Stimulated activated CD4-positive, alpha-beta T cell treated with anti-CD3 and anti-CD28 coated beads, Interleukin-15, amount 100 ng/mL, for 1 hour (primary cell): ENCODE data around the gene SURF6.
"Not testable (repeated sequence)": the region's sequence is repeated elsewhere in the genome, so short reads cannot be mapped to it uniquely, and the experiment has no call there.

Experiments used
- DNase-seq, 2 donors: peaks; one replicate each; pipeline ENCODE4 v3.0.0-alpha.2; 2020; ENCODE audit warnings: low read depth in 1 of 2, low spot score in 1 of 2

SURF6 gene

DNA sequence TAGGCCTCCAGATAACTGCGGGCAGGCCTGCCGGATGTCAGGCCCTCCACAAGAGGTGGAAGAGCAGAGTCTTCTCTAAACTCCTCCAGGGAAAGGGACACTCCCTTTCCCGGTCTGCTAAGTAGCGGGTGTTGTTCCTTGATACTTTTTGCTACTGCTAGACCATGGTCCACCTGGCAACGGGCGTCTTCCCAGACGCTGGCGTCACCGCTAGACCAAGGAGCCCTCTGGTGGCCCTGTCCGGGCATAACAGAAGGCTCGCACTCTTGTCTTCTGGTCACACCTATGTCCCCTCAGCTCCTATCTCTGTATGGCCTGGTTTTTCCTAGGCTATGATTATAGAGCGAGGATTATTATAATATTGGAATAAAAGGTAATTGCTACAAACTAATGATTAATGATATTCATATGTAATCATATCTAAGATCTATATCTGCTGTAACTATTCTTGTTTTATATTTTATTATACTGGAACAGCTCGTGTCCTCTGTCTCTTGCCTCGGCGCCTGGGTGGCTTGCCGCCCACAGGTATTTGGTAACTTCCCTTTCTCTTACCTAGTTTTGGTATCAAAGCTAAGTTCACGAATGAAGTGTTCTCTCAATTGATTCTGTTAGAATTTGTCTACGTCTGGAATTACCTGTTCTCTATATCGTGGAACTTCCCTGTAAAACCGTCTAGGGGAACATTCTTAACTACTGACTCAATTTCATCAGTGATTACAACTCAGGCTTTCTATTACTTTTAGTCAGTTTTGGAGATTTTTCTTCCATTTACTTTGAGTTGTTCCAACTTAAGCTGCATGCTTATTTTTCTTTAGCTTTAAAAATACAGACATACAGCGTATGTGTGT lies 6.5 kb downstream of the SURF6 start:
- DNase-seq: not testable (repeated sequence)

DNA sequence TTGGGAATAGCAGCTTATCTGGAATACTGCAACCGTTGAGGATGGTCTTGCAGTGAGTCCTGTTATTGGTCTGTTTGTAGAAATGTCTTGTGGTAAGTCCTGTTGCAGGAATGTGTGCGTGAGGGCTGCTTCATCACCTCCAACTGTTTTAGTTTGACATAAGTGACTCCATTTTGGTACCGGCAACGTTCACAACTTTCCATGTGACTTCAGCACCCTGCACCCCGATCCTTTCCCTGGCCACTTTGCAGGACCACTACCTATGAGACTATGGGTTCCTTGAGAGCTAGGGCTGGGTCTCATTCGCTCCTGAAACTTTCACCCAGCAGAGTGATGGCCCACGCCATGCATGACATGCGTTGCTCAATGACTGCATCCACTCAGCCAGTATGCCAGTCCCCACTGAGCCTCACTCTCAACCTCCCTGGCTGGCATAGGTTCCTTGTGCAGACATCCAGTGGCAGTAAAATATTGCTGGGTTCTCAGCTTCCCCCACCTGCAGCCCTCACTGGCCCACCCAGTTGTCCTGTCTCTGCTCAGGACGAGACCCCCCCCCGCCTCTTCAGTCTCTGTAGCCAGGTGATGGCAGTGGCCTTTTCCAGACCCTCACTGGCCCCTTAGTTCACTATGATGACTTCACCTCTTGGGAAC lies 8.0 kb downstream of the SURF6 start:
- no peak for DNase-seq

DNA sequence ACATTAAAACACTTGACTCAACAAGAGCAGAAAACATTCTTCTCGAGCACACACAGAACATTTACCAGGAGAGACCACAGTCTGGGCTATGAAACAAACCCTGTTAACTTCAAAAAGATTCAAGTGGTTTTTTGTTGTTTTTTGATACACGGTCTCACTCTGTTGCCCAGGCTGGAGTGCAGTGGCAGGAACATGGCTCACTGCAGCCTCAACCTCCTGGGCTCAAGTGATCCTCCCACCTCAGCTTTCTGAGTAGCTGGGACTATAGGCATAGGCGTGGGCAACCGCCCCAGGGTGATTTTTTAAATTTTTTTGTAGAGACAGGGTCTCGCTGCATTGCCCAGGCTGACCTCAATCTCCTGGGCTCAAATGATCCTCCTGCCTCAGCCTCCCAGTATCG lies 9.0 kb downstream of the SURF6 start:
- DNase-seq: not testable (repeated sequence)

DNA sequence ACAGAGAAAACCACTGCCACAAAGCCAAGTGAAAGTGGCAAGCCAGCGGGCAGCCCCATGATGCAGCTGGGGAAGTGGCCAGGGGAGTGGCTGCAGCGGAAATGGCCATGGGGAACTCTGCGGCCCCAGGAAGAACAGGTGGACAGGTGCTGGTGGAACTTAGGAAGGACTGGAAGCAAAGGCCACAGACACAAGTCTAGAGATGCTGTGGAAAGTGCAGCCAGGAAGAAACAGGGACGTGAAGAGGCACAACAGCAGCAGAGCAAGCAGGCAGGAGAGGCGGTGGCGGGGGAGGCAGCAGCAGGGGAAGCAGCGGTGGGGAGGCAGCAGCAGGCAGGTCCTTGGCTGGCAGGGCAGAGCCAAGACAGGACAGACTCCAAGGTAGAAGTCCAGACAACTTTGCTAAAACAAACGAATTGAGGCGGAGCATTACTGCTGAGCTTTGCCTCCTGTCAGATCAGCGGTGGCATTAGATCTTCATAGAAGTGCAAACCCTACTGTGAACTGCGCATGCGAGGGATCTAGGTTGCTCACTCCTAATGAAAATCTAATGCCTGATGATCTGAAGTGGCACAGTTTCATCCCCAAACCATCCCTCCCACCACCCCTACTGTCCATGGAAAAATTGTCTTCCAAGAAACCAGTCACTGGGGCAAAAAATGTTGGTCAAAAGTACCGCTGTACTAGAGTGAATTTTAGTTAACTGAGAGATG lies 11.8 kb downstream of the SURF6 start:
- no peak for DNase-seq

DNA sequence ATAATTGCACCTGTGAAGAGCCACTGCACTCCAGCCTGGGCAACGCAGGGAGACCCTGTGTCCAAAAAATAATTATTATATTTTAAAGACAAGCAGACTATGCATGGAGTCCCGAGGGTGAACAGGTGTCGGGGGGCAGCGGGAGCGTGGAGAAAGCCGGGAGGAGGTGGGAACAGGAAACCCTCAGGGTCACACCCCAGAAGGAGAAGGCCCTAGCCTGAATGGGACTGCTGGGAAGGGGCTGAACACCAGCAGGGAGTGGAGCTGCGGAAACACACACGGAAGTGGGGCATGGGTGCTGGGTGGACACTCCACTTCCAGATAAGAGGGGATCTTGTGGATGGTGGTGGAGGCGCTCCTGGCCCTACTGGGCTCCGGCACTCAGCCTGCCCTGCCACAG lies 12.8 kb downstream of the SURF6 start:
- DNase-seq: no peak

DNA sequence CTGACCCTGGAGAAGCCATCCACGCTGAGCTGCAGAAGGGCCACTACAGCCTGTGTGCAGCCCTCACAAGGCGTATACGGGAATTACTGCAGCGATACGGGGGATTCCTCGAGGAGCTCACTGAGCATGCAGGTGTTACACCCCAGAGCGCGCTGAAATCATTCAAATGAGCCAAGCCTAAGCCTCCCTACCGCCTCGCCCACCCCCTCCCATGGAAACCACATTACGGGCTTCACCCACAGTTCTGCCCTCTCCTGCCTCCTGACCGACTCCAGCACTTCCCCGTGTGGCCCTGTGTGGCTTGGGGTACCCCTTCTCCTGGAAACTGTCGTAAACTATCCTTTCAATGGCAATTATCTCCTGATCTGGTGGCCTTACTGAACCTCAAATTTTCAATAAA lies 13.3 kb downstream of the SURF6 start:
- DNase-seq: no peak

DNA sequence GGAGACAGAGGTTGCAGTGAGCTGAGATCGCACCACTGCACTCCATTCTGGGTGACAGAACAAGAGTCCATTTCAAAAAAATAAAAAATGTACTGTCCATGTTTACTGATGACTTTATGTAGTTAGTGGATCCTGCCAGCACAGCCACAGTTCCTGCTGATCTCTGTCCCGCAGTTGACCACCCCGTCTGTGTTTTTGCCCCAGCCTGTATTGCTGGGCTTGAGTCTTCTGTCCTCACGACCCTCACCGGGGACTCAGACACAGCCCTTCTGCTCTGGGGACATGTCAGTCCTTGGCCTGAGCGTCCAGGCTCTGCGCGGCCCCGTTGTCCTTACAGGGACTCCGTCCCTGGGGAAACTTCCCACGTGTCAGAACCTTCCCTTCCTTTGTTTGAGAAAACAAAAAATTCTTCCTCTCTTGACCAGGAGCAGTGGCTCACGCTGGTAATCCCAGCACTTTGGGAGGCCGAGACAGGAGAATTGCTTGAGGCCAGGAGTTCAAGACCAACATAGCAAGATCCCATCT lies 14.5 kb downstream of the SURF6 start:
- no peak for DNase-seq

DNA sequence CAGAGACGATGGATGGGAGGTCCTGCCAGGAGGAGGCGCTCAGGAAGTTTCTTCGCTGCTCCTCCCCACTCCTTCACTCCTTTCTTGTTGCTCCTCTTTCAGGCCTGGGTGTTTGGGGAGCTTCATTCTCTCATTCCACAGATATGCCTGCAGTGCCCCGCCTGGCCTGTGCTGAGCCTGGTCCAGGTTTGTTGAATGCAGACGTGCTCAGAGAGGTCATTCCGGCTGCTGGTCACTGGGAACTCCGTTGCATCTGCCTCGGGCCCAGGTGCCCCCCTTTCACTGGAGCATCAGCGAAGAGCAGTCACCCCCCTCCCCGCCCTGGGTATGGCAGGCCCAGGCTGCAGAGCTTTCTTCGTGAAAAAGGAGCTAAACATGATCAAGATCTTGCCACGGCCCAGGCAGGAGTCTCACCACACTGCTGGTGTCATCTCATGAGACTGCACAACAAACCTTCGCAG lies 15.5 kb downstream of the SURF6 start:
- DNase-seq: no peak

DNA sequence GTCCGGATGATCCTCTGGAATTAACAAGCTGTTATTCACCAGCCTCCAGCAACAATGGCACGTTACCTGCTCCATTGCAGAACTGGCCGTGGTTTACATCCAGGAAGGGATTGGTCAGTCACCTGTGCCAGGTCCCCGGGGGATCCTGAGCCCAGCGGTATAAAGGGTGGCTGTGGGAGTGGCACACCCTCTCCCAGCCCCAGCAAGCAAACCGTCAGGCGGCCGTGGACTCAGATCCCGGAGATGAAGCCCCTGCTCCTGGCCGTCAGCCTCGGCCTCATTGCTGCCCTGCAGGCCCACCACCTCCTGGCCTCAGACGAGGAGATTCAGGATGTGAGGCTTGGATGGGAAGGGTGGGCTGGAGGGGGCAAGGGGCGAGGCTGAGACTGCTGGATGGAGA lies 18.4 kb downstream of the SURF6 start:
- DNase-seq: not testable (repeated sequence)

DNA sequence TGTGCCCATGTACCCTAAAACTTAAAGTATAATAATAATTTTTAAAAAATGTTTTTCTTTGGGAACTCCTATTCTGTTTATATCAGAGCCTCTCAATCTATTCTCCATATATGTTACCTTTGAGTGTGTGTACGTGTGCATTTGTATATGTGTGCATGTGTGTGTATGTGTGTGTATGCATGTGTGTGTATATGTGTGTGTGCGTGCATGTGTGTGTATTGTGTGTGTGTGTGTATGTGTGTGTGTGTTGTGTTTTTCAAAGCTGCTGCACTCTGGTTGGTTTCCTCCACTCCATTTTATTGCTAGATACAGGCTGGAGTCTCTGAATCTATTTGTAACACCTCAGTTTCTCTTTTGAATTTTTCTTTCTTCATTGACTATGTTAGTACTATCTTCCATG lies 20.0 kb downstream of the SURF6 start:
- DNase-seq: no peak

DNA sequence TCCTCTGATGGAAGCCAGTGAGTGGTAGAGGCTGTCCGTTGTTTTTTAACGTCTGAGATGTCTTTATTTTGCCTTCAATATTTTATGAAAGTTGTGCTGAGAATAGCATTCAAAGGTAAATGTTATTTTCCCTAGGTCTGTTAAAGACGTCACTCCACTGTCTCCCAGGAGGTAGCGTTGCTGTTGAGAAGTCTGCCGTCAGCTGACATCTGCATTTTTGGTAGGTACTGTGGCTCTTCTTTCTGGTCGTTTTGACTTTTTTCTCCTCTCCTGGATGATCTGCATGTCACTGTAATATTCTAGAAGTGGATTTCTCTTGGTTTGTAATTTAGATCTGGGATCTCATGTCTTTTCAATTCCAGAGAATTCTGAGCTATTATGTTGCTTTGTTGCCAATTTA lies 26.4 kb downstream of the SURF6 start:
- no peak for DNase-seq

DNA sequence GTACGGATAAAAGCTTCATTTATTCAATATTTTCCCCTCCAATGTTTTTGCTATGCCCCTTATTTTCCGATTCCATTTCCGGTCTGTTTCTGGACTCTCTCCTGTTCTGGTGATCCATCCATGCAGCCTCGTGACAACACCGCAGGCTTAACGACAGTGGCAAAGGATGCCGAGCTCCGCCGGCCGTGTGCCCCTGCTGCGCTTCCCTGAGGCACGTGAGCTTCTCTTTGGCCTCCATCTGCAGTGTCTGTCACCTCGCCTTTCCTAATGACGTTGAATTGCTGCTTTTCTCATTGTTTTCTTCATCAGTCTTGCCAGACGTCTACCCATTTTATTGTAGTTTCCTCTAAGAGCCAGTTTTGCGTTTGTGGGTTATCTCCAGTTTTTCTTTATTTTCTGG lies 28.7 kb downstream of the SURF6 start:
- DNase-seq: no peak

DNA sequence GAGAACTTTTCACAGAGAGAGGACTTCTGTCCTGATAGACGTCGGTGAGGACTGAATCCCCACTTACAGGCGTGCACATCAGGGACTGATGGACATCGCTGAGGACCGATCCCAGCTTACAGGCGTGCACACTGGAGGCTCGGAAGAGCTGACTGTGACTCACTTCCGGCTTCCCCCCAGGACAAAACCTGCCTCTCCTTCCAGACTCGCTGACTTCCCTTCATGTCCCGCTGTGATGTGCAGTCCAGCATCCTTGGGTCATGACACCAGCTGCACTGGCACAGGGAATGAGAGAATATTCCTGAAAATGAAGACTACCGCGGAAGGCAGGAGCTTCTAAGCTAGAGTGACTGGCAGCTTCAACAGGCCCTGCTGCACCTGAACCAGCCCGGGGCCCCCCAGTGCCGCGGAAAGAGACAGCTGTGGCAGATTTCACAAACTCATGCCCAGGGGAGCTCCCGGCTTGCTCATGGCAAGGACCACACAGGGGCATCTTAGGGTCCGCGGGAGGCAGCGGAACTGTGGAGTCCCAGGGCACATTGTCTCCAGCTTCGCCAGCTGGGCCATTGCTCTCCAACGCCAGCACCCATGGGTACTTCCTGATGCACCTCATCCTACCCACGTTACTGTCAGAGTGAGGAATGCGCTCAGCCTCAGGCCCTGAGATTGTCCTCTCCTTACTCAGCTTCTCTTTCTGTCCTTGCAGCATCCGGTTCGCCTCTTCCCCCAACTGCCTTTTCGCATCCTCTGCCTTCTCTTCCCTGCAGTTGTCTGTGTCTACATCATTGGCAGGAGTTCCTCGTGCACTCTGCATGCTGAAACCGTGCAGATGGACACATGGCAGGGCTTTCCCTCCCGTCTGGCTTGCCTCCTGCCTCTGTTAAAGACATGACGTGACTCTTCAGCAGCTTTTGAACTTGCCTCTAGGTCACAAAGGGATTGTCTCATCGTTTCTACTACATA lies 29.5 kb downstream of the SURF6 start:
- no peak for DNase-seq

DNA sequence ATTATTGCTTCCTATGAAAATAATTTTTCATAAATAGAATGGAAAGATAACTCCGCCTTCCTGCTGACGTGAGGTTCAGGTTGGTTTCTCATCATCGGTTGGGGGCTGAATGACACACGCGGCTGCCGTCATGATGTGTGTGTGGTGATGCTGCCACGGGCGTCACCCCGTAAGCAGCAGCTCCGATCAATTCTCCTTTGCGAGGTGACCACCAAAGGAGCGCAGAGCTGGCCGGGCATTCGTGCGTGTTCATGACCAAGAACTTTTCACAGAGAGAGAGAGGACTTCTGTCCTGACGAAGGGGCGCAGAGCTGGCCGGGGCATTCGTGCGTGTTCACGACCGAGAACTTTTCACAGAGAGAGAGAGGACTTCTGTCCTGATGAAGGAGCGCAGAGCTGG lies 30.3 kb downstream of the SURF6 start:
- DNase-seq: no peak

DNA sequence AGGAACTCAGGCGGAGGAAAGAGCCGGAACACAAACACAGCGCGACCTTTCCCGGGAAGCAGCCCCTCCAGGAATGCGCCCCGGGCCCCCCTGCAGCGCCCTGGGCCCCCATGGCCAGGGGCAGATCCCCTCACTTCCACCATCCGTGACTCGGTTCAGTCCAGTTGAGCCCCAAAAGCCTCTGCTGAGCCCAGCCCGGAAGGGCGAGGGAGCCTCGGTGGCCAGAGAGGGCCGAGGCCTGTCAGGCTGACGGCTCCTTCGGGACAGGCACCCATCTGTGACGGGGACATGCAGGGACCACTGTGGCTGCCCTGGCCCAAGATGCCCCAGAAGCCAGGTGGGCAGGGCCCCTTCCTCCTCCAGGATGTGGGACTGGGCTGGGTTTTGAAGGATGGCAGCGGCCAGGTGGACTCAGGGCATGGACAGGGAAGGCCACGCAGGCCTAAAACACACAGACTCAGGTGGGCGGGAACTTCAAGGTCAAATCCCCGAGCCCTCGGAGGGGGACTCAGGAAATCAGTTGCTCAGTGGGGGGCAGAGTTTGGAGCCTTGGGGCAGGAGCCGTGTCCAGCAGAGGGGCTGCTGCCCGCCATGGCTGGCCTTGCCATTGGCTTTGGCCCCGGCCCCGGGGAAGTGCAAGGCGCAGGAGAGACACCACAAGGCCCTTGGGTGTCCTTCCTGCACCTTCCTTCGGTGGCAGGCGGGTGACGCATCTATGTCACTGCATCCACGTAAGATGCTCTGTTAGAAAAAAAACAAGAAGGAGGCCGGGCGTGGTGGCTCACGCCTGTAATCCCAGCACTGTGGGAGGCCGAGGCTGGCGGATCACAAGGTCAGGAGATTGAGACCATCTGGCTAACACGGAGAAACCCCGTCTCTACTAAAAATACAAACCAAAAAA lies 31.3 kb downstream of the SURF6 start:
- no peak for DNase-seq

DNA sequence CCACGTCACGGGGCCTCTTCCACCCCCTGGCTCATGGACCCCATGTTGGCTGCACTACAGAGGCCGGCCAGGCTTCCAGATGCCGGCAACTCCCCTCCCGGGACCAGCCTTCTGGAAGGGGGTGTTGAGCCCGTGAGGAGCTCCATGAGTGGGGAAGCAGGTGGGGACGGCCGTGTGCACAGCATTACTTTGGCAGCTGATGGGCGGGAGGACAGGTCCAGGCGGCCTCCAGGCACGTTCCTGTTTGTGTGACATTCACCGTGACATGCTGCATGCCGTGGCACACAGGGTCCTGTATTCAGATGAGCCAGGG lies 31.9 kb downstream of the SURF6 start:
- no peak for DNase-seq

DNA sequence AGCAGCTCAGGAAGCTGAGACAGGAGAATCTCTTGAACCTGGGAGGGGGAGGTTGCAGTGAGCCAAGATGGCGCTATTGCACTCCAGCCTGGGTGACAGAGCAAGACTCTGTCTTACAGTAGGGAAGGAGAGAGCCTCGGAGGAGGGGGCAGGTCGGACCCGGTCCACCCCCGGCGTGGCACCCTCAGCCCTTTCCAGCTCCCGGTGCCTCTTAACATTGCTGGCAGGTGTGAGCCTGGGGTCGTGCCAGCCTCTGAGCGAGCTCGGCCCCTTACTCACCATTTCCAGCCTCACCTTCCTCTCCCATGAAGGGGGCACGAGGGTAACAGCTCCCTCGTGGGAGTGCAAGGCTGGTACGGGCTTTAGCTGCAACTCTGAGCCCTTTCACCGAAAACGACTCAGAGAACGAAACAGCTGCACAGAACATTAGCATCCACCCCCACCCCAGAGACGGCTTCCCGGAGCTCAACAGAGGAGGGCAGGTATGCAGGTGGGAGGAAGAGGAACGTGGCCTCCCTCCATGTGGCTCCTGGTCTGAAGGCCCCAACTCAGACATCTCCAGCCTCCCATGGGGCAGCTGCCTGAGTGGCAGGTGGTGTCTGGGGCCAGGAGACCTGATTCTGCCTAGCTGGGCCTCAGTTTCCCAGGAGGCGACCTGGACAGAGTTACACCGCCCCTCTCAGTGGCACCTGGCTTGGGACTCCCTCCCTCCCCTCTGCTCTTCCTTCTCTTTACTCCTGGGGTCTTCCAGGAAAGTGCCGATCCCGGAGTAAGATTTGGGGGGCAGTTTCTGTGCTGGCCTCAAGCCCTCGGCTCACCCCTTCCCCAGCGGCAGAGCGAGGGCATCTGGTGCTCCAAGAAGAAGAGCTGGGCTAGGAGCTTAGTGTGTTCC lies 32.5 kb downstream of the SURF6 start:
- DNase-seq: no peak

DNA sequence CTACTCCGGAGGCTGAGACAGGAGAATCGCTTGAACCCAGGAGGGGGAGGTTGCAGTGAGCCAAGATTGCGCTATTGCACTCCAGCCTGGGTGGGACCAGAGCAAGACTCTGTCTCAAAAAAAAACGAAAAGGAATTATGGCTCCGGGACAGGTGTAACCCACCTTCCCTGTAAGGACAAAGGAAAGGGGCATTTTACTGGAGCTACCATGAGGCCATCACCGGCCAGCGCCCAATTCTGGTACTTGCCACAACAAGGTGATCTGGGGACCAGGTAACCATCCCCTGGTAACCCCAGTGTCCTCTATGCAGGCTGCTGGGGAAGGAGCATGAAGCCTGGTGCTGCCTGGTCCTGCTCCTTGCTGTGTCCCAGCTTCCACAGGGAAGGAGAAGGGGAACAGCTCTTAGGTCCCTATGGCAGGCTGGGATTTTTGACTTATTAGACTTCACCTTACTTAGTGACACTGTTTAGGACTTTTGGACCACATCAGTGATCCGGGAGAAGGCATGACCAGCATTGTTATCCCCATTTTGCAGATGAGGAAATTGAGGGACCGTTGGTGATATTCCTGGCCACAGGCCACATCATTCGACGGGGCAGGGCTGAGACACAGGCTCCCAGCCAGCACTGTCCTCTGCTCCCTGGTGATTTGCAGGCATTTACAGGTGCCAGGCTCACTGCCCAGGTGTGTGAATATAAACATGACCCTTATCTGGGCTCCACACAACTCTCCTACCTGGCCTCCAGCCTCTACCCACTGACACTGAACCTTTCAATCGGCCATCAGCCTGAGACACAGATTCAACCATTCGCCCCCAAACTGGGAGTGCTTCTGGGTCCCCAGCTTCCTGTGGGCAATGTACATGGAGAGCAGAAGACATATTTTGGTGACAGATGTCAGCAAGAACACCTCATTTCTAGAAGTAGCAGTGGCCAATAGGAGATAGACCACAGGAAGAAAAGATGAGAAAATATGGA lies 34.4 kb downstream of the SURF6 start:
- DNase-seq: no peak
